COLO829 (cell line): ENCODE measurements around the gene IFNA1.
A peak's percentile ranks its signal among the peaks of the same experiment; 100 is the strongest.
"Not testable (repeated sequence)": the region's sequence is repeated elsewhere in the genome, so short reads cannot be mapped to it uniquely, and the experiment has no call there.

Source experiments
- DNase-seq: peaks from one replicate; pipeline ENCODE4 v3.0.0; 2012; ENCODE audit warnings: low spot score

IFNA1 gene

DNA sequence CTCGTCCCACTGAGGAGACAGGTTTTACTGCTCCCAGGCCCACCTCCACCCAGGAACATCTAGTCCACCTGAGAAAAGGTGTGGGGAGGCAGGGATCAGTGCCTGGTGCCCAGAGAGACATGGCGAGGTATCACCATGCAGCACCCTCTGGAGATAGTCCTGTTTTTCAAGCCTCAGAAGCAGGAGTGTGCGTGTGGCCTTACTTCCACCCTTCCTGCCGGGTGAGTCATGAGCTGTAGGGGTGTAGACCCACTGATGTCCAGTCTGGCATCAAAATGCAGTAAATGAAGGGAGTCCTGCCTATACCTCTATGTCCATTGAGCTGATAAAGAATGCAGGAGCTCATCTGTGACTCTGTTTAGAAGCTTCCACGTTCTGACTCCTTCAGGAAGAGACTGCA is 9.1 kb downstream of the IFNA1 start:
- DNase-seq: not testable (repeated sequence)

DNA sequence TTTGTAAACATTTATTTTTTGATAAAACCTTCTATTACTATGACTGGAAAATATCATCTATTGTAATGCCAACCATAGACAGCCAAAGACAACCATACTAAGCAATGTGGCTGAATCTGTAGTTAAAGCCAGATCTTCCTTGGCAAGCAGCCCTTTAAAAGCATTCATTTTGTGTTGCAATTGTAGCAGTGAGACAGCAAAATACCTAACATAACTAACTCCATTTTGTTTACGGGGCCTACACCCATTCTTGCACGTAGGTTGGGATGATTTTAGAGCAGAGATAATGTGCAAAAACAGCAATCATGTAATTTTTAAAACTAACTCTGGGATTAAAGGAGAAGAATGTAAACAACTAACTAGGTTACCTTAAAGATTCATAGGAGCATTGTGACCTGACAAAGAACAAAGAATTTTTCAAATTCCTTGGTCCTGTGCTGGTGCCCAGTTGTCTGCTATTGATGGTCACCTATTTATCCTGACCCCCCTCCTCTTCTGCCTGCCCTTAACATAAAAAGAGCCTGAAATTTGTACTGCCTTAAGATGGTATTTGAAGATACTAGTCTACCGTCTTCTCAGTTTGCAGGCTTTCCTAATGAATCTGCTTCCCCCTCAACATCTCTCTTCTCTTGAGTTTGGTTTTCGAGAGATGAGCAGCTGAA is 10.6 kb downstream of the IFNA1 start:
- no peak for DNase-seq

DNA sequence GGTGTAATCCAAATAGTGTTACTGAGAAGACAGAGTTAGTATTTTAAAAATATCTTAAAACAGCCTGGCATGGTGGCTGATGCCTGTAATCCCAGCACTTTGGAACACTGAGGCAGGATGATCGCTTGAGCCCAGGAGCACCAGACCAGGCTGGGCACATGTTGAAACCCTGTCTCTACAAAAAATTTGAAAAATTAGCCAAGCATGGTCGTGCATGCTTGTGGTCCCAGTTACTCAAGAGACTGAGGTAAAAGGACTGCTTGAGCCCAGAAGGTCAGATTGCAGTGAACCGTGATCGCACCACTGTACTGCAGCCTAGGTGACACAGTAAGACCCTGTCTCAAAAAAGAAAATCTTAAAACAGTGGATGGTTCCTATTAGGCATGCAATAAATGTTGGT is 12.4 kb downstream of the IFNA1 start:
- DNase-seq: no peak

DNA sequence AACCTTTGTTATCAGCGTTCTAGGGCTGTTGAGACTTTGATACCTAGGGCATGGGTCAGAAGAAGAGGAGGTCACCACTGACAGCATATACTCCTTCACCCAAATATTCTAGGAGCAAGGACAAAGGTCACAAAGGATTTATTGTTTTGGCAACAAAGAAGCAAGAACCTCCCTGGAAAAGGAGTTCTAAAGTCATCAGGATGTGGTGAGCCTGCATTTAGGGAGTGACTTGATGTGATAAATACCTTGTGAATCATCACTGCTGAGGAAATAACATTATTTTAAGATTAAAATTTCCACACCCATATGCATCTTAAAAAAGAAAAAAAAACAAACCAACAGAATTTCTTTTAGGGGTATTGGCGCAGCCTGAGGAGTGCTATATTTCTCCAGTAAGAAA is 13.9 kb downstream of the IFNA1 start:
- DNase-seq: peak; percentile 1

DNA sequence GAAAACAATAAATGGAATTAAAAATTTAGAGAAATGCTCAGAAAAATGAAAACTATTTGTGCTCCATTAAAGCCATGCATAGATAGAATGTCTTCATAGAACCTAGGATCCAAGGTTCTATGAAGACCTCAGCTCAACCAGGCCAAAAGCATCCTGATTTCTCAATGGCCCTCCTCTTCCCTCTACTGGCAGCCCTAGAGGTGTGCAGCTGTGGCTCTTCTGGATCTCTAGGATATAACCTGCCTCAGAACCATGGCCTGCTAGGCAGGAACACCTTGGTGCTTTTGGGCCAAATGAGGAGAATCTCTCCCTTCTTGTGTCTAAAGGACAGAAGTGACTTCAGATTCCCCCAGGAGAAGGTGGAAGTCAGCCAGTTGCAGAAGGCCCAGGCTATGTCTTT is 15.1 kb downstream of the IFNA1 start:
- peak; percentile 8 for DNase-seq

DNA sequence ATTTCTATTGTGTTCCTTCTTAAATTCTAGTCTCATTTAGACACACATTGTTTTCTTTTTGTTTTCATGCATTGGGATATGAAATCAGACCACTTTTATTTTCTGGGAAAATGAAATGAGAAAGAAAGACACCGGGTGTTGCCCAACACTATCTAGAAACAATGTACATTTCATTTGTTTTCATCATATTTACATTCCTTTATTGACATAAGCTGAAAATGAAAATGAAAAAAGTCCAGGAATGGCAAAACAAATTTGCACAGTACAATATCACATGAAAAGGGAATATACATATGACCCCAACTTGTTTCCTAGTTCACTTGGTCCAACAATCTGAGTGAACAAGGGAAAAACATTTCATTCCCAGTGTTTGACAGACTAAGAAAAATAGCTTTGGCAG is 21.1 kb downstream of the IFNA1 start:
- no peak for DNase-seq

DNA sequence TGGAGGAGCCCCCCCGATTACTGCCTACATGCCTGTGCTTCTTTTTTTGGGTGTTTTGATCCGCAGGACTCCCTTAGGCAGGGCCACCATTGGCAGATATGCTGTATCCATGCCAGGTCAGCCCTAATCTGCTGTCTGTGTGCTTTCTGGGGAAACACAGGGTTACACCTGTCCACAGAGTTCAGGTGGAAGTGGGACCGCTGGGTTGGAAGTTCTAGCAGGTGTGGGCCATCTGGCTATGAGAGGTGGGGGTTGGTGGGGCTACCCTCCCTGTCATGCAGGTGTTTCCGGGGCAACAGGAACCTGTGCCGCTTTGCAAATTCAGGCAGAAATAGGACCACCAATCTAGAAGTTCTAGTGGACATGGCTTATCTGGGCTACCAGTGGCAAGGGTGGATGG is 24.9 kb downstream of the IFNA1 start:
- DNase-seq: no peak

DNA sequence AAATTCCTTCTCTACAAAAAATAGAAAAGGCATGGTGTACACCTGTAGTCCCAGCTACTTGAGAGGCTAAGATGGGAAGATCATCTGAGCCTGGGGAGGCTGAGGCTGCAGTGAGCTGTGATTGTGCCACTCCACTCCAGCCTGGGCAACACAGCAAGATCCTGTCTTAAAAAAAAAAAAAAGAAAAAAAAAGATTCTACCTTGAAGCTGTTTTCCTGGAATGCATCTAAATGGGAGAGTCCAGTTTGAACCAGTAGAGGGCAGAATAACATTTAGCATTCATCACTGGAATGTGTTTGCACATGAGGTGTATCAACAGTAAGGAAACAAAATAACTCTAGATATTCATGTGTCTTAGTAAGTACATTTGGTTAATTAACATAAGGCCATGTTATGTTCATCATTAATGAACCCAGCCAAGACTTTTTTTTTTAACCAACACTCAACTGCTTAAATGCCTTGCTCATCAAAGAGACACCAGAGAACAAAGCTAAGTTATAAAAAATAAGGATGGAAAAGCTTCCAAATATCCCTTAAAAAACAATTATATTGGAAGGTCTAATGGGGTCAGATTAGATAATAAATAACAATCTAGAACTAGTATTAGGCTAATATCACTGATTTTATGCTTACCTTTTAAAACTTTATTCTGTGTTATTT is 25.8 kb downstream of the IFNA1 start:
- DNase-seq: peak; percentile 72

DNA sequence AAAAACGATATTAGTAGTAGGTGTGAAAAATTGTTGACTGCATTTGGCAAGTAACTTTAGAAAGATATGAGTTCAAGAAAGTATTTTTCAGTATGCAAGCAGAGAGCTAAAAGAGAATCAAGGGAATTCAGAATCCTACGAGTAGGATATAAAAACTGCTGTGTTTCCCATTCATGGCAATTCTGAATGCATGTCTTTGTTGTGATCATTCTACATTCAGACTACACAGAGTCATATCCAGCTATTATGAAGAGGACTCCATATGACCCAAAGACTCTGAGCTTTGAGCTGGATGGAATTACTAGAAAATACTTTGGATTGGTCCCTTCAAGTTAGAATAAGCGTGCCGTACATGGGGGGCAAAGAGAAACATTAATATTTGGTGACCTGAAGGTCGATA is 29.9 kb downstream of the IFNA1 start:
- DNase-seq: peak; percentile 35

DNA sequence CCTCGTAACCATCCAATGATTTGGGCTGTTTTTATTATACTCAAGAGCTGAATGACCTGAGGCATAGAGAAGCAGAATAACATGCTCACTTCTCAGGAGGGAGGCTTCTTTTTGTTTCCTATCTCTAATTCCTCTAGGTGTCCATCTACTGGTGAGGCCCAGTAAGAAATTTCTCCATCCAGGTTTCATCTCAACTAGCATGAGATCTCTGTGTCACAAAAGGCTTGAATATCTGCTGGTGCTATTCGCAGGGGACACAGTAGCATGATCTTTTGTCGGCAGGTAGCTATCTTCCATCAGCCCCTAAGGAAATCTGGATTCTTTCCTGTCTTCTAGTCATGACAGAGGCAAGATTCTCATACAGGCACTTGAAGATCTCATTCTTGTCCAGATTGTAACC is 33.0 kb downstream of the IFNA1 start:
- DNase-seq: no peak

DNA sequence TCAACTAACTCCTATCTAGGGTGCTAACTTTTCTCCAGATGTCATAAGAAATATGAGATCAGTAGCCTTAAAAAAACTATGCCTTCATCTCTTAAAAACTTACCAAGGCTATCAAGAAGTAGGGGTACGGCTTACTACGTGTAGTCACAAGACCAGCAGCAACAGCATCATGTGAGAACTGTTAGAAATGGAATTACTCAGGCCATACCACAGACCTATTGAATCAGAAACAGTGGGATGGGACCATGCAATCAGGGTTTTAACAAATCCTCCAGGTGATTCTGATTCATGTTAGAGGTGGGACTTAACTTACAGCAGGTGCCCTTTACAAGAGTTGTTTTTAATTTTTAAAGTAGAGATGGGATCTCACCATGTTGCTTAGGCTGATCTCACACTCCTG is 37.2 kb downstream of the IFNA1 start:
- no peak for DNase-seq

DNA sequence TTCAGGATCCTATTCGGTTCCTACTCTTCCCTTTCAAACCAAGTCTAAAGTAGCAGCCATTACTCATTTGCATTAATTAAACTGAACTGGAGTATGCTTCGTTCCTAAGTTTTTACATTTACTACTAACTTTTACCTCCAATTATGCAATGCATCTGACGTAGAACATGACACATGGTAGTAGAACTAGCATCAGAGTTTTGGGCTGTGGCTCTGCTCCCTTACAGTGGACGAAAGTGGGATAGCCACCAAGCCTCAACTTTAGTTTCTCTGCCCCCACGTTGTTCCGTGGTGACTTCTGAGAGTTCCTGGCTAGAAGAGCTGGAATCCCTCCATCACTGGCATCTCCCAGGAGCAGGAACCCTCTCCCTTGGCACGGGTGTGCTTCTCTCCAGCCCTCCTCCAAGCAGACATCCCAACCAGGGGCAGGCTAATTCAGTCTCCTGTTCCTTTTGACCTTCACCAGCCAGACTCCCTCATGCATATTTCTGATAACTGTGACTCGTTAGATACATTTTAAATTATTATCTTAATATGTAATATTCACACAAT is 39.0 kb downstream of the IFNA1 start:
- no peak for DNase-seq

DNA sequence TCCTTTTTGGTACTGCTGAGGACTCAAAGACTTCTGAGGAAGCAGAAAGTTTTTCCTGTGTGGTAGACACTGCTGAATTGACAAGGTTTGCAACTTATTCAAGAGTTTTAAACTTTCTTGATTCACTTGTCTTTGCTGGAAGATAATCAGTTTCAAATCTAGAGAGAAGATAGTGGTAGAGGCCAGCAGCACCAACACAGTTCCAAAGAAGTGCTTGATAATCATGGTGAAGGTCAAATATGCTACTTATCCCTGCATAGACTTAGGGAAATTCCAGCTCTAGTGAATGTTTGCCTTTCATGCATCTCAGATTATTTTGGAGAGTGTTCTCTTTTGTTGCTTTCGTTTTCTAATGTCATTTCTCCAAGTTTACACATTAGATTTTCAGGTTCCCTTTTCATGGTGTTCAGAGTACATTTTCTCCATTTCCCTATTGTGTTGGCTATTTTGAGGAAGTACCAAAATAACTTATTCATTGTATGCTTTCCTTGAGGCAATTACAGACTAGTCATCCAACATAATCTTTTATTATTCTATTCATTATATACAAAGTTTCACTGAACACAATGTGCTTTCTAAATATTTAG is 41.3 kb downstream of the IFNA1 start:
- DNase-seq: no peak

DNA sequence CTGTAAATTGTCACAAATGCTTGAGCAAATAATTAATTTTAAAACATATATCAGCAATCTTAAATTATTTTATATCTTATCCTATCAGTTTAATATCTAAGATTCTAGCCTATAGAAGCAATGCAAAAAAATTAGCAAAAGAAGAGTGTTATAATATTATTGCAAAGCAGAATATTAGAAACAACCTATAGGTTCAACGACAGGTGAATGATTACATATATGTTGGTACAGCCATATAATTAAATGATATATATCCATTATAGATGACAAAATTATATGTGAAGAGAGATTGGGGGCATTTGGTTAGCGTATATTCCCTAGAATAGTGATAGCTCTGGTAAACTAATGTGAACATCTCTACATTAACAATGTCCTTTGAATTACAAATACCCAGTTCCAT is 42.0 kb downstream of the IFNA1 start, which contains the start of gene IFNE:
TSS of gene IFNE (minus strand) at position 101 of the 400 bp plus-strand sequence. CDS start 619 bp downstream, outside the sequence.
- DNase-seq: no peak
